GM18870 (cell line): Measurements from ENCODE around the gene SH2D6.
"Not testable (repeated sequence)": the region's sequence is repeated elsewhere in the genome, so short reads cannot be mapped to it uniquely, and the experiment has no call there.

Experiments
- ATAC-seq: cut with Tn5 transposase; IDR thresholded peaks from one replicate; pipeline ENCODE4 v1.9.1; 2021; ENCODE audit warnings: moderate library complexity; ENCODE audit not compliant: unreplicated experiment

SH2D6 gene

DNA sequence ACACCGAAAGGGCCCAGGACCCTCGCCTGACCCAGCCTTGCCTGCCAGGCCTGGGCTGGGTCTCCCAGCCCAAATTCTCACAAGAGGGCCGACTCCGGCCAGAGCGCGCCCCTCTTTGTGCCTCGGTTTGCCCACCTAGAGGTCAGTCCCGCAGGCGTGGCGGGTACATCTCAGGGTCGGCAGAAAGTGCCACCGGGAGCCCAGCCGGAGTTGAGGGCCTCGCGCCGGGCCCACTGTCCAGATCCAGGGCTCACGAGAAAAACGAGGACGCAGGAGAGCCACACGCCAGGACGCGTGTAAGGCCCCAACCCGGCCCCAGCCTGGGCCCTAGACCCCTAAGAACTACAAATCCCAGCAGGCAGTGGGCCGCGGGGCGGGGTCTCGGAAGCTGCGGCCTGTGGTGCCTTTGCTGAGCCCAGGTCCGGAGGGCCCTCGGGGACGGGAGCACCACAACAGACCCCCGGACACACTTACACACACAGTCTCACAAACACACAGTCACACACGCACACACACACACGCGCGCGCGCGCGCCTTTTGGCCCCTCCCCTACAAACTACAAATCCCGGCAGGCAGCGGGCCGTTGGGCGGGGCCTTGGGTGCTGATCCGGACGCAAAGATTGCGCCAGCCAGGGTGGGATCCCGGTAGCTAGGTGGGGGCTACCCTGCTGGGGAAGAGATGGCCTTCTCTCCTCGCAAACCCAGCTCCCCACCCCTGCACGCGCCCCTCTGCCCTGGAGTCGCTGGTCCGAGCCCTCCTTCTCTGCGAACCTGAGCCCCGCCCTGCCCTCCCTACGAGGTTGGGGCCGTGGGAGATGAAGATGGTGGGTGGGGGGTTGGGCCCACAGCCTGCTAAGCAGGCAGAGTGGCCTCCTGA, at the start of gene SH2D6:
TSS of gene SH2D6 (plus strand) at position 583 of the 877 bp plus-strand sequence. CDS start 10,752 bp downstream, outside the sequence.
- peak; percentile 55 for ATAC-seq

DNA sequence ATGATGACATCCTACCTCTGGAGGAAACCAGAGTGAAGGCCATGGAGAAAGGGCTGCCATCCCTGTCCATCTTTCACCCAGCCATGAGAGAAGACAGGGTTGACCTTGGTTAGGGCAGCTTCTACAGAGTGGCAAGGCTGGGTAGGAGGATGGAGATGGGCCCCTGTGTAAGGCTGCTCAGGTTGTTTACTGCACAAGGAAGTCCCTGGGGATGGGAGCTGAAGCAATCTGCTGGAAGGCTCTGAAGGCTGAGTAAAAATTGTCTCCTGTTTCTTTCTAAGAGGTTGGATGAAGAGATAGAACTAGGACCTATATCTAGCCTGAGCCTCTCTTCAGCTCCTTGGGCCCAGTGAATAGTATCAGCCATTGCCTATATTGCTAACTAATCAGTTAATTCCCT, 49.6 kb upstream of the SH2D6 start:
- no peak for ATAC-seq

DNA sequence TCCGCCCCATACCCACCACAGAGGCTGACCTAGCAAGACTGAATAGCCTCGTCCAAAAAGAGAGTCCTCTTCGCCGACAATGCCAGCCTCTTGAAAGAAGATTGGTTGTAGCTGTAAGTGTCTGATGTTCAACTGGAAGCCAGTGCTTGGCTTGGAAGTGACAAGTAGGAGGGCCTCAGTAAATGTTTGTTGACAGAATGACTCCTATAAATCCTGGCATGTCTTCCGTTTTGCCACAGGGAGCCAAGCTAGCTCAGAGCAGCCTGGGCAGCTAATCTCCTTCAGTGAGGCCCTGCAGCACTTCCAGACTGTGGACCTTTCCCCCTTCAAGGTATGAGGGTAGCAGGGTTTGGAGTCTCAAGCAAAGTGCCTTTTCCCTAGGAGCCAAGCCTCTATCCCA, 49.0 kb upstream of the SH2D6 start:
- ATAC-seq: no peak

DNA sequence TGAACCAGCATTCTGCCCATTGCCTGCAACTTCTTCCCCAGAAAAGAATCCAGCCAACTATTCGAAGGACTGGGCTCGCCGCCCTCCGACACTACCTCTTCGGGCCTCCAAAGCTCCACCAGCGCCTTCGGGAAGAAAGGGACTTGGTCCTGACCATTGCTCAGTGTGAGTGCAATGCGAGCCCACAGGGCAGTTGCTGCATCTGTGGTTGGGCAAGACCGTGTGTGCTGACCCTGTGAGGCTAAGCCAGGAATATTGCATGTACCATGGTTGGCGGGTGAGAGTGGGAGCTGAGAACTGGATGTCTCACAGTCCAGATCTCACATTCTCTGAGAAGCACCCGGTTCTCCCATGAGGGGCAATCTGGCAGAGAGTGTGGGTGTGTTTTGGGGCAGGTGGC, 47.5 kb upstream of the SH2D6 start:
- no peak for ATAC-seq

DNA sequence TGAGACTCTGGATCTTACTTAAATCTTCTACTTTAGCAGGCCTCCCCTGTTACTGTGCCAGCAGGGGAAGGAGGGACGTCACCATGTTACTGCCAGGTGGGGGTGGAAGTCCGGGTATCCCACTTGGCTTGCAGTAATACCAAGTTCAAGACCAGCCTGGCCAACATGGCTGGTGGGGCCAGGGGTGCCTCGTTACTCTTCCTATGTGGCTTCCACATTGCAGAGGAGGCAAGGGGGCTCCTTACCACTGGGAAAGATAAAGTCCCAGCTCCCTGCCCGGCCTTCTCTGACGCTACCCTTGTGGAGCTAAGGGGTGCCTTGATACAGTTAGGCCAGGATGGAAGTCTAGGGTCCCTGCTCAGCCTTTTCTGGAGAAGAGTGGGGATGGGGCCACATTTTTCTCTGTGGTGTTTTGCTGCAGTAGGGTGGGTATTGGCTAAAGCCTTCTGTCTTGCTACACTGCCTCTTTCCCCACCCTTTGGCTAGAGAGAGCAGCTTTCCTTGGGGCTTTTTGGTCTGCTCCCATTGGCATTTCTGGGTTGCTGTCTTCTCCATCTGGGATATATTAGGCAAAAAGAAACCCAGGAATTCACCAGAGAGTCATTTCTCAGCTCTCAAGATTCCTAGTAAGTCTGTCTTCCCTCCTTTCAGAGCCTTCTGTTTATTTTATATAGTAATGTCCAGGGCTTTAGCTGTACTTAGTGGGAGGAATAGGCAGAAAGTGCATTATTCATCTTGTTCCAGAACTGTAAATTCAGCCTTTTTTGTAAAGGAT, 42.0 kb upstream of the SH2D6 start:
- ATAC-seq: no peak

DNA sequence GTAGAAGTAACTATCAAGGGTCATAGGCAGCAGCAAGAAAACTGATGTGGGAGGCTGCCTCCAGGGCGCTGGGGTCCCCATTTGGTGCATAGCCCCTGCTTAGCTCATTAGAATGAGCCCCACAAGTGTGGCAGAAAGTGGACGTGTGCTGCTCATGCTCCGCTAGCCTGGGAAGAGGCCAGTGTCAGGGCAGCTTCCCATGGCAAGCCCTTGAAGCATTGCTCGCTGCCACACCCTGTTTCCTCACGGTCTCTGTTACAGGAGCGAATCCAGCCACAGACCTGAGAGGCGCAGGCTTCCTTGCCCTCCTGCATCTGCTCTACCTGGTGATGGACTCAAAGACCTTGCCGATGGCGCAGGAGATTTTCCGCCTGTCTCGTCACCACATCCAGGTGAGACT, 41.4 kb upstream of the SH2D6 start:
- ATAC-seq: no peak

DNA sequence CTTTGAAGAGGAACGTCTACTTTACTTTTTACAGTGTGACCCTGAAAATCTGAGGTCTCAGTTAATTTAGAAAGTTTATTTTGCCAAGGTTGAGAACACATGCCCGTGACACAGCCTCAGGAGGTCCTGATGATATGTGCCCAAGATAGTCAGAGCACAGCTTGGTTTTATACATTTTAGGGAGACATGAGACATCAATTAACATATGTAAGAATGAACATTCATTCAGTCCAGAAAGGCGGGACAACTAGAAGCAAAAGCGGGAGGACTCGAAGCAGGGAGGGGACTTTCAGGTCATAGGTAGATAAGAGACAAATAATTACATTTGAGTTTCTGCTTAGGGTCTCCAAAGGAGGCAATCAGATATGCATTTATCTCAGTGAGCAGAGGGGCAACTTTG, 40.3 kb upstream of the SH2D6 start:
- ATAC-seq: no peak

DNA sequence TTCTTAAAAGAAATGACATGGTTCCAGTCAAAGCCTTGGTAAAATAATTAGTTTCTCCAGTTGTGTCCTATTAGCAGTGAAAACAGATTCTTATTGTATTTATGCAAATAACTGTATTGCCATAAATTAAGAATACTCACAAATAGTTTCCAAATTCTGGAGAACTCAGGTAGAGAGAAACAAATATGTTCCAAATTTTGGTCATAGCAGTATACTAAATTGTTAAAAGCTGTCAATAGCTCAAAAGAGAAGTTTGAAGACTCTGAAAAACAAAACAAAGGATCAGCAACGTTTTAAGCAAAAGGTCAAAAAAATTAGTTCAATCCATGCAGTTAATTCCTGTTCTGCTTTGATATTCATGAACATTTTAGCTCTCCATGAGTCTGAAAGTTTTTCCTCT, 38.5 kb upstream of the SH2D6 start:
- no peak for ATAC-seq

DNA sequence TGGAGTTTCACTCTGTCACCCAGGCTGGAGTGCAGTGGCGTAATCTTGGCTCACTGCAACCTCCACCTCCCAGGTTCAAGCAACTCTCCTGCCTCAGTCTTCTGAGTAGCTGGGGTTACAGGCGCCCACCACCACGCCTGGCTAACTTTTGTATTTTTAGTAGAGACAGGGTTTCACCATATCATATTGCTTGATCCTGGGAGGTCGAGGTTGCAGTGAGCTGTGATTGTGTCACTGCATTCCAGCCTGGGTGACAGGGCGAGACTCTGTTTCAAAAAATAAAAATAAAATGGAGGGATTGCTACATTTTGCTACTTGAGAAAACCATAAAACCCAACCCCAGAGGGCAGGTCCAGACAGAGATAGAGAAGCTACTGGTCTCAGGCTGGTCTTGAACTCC, 35.4 kb upstream of the SH2D6 start:
- ATAC-seq: not testable (repeated sequence)

DNA sequence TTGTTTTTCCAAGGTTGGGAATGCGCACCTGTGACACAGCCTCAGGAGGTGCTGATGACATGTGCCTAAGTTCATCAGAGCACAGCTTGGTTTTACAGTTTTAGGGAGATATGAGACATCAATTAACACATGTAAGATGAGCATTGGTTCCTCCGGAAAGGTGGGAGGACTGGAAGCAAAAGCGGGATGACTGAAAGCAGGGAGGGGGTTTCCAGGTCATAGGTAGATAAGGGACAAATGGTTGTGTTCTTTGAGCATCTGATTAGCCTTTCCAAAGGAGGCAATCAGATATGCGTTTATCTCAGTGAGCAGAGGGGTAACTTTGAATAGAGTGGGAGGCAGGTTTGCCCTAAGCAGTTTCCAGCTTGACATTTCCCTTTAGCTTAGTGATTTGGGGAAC, 34.7 kb upstream of the SH2D6 start:
- ATAC-seq: no peak

DNA sequence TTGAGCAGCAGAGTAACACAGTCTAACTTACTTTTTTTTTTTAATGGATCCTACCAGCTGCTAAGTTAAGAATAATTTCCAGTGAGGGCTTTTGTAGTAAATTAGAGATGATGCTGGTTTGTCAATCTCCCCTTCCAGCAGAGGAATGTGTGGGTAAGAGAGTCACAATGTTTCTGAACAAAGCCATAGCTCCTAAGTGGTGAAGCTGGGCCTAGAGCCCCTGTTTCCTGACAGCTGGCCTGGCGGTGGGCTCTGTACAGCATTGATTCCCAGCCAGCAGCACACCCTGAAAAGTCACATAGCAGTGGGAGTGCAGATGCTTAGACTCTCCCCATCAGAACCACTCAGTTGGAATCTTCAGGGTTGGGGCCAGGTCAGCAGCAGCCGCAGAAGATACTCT, 32.8 kb upstream of the SH2D6 start:
- ATAC-seq: no peak

DNA sequence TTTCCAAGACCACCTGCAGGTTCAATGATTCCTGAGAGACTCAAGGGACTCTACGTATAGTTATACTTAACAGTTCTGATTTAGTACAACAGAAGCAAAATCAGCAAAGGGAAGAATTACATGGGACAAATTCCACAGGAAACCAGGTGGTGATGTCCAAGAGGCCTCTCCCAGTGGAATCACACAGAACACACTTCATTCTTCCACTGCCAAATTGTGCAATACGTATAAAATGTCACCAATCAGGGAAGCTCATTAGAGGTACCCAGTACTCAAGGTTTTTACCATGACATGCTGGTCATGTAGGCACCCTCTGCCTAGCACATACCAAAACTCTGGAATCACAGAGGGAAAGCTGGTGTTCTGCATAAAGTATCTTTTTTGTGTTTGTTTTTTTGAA, 30.8 kb upstream of the SH2D6 start:
- ATAC-seq: no peak

DNA sequence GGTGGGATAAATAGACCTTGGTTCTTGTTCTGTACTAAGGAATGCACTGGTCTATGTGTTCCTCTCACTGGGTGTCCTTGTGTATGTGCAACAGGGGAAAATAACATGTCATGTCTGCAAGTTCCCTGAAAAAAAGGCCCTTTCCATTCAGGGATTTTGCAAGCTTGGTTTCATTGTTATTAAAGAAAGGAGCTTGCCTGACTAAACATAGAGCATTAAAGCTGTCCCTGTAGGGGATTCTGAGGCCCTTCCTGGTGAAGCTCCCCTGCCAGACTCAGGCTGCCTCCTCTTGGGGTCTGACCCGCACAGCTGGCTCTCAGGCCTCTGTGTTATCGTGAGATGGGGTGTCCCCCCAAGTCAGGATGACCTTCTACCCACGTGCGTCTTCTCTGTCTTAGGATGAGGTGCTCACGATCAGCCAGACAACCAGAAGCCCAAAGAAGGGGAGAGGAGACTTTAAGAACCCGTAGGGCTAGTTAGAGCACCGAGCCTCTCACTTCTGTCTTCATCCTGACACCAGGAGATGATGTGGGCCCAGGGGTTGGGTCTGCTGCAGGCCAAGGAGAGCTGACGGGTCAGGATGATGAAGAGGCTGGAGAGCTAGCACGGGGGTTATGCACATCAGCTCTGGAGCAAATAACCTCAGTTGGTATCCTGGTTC, 29.5 kb upstream of the SH2D6 start:
- no peak for ATAC-seq

DNA sequence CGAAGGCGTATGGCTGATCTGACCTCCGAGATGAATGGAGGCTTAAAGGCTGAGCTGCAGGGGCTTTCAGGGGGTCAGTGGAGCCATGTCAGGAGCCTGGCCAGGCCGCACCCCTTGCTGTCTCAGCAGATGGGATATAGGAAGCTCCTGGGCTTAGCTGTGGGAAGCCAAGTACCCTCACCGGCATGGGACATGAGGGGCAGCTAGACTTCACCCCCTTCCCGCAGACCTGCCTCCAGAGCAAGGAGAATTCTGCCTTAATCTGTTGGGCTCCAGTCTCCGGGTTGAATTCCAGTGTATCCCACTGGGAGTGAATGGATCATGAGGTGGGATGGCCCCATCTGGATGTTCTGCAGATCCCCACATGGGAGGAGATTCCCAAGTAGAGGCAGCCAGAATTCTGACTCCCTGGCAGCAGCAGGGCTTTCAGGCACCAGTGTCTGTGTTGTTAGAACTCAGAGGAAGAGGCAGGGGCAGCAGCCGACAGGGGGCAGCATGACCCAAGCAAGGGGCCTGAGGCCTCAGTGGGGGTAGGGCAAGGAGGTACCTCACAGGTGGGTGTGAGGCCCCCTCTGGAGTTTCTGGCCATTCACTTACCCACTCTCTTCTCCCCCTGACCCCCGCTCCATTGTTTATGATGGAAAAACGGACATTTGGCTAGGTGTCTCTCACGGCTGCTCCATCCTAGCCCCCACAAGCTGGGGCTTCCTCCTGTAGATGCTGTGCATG, 27.4 kb upstream of the SH2D6 start:
- no peak for ATAC-seq

DNA sequence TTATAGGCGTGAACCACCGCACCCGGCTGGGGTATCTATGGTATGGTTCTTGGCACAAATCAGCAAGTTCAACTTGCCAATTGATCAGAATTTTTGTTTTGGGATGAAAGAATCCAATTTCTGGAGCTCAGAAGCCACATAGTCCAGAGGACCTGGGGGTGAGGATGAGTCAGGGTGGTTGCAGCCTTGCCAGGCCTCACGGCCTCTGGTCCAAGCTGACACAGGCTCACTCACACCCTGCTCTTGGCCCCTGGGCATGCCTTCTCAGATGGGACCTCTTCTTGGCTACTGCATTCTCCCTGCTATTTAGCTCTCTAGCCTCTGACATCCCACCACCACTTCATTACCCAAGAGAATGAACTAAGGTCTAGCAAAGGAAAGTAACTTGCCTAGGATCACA, 24.7 kb upstream of the SH2D6 start:
- ATAC-seq: no peak

DNA sequence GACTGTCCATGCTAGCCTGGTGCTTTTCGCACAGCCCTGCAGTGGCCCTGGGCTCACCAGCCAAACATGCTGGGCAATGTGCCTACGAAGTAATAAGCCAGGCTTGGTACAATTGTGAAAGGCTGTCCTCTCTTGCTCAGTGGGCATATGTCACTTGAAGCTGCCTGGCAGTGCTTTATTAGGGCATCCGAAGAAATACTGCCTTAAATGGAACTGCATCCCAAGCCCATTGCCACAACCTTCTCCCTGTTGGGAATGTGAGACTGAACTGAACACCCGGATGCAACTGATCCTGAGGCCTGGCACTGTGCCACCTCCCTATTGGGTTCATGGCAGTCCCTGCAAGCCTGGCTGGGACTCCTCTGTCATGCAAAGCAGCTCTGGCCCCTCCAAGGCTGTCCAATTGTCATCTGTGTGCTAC, 24.2 kb upstream of the SH2D6 start:
- ATAC-seq: no peak

DNA sequence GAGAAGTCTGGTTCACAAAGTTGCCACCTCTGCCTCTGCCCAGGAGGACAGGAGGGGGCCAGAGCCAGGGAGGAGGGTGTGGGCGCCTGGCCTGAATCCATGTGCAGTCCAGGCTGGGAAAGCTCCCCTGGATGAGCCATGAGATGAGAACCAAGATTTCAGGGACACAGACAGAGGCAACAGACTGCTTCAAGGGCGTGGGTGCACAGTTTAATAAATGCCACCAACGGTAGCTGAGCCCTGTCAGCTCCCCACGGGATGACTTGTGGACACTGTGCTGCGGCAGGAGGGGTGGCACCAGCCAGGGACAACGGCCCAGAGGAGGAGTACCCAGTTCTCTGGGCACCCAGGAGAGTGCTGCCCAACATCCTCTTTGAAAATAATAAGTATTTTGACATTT, 23.5 kb upstream of the SH2D6 start:
- no peak for ATAC-seq

DNA sequence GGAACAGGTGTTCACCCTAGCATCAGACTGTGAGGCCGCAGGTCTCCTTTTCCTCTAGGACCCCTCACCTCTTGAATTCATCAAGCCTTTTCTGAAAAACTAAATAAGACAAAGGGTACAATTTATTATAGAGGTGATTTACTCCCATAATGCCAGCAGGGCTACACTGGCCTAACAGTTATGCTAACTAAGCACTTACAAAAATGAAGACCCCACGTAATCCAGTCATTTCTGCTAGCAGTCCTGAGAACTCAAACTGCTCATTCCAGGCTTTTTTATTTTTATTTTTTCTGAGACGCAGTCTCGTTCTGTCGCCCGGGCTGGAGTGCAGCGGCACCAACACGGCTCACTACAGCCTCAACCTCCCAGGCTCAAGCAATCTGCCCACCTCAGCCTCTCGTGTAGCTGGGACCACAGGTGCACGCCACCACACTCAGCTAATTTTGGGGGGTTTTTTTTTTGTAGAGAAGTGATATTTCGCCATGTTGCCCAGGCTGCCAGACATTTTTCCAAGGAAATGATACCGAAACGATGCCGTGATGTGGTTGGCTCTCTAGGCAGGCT, 22.5 kb upstream of the SH2D6 start:
- no peak for ATAC-seq

DNA sequence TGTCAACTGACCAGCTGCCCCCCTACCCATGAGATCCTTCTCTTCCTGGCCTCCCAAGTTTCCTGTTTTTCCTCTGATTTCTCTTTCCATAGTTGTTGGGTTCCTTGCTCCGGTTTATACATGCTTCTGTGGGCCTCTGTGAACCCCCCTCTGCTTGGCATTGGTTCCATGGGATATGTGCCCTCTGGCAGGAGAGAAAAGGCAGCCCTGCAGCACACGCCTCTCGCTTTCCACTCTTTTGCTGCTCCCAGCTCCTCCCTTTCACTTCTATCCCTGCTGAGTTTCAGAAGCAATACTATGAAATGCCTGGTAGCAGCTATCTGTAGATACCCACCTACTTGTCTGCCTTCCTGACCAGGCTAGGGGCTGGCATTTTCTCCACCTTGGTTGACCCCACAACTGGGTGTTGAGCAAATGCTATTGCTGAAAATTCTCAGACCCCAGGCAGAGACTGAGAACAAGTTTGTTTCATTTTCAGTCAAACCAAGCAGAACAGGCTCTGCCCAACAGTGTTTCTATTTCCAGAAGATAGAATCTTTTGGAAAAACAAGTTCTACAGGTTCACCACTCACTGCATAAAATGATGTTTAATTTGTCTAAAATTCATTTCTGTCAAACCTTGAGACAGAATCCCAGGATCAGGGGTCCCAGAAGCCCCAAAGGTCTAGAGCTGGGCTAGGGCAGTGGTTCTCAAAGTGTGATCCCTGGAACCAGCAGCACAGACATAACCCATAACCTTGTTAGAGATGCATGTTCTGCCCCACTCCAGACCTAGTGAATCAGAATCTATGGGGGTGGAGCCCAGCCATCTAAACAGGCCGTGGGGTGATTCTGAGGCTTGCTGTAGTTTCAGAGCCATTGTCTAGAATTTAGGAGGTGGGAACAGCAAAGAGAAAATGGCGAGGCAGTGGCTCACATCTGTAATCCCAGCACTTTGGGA, 21.7 kb upstream of the SH2D6 start:
- no peak for ATAC-seq

DNA sequence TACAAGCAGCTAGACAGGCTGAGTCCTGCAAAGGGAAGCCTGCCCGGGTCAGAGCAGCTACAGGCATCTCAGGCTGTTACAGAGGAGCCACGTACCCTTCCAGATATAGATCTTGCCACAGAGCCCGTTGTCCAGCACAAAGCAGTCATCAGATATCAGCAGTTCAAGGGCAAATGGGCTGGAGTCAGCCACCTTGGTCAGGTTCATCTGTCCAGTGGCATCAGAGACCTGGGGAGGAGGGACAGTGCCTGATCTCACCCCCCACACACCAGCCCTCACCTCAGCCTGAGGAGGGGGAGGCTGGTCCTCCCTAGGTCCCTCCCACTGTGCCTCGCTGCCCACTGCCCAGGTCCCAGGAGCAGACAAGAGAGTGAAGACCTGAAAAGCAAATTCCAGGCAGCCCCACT, 20.6 kb upstream of the SH2D6 start:
- no peak for ATAC-seq
